ENCODE results near the gene EXOC1. TPM values are rescaled to one million over a fixed set of nuclear protein-coding genes. Genes with fewer than 3 reads are reported as not detected.

Gene EXOC1
- total and polyA plus RNA-seq, 2 of the 4 experiments (the other 2 are of a cell fraction) = 19.9 to 49.5 TPM

DNA sequence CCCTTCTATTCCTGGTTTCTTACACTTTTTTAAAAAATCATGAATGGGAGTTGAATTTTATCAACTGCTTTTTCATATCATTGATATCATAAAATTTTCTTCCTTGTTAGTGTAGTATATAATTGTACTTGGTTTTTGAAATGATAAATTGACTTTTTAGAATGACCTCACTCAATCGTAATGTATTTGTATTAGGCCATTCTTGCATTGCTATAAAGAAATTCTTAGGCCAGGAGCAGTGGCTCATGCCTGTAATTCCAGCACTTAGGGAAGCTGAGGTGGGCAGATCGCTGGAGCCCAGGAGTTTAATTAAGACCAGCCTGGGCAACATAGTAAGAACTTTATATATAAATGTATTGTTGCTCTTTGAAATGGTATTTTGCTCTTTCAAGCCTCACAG lies 6.3 kb downstream of the EXOC1 start:
- Histone ChIP-seq H3K79me1 (ENCODE audit: low read depth in 1 of 2, low read length in 2 of 2) (peaks cover 12 to 34% of the 10 kb centered on the region in 2 experiments), H4K8ac (ENCODE audit: low read depth in 2 of 2, low read length in 2 of 2) (no peak overlapping the region), H2BK20ac (ENCODE audit: low read depth, low read length) (no peak overlapping the region), H3K4me1 (ENCODE audit: control insufficient read depth, insufficient read depth, low read length) (no peaks in the 10 kb centered on the region), H3K4ac (ENCODE audit: low read depth, low read length) (no peak overlapping the region), H3K56ac (ENCODE audit: extremely low read depth, insufficient read depth, low read length) (no peak overlapping the region), H4K20me1 (ENCODE audit: insufficient read depth, low read length) (no peaks in the 10 kb centered on the region), H3K9me1 (ENCODE audit: insufficient read depth, low read length) (no peaks in the 10 kb centered on the region), H2AFZ (replicated peaks; ENCODE audit: low read length, poor library complexity) (no peak overlapping the region), H3K14ac (replicated peaks; ENCODE audit: low read depth, low read length) (no peak overlapping the region), H2BK15ac (ENCODE audit: low read depth, low read length) (no peak overlapping the region), H4K5ac (ENCODE audit: low read depth, low read length) (no peak overlapping the region), H3K4me3 (ENCODE audit: insufficient read depth, low read depth, low read length) (no peak overlapping the region), H2BK5ac (ENCODE audit: low read depth, low read length, poor library complexity, severe bottlenecking) (no peak overlapping the region), H3K27me3 (ENCODE audit: control insufficient read depth, insufficient read depth, low read length) (no peaks in the 10 kb centered on the region), H3K27ac (ENCODE audit: insufficient read depth, low read length) (no peak overlapping the region), H3K4me2 (ENCODE audit: low read depth, low read length) (no peak overlapping the region), H4K91ac (ENCODE audit: insufficient read depth, low read depth, low read length) (no peak overlapping the region), H3K36me3 (ENCODE audit: control insufficient read depth, insufficient read depth, low read length) (peaks cover 11% of the 10 kb centered on the region), H3K23ac (ENCODE audit: low read depth, low read length) (no peak overlapping the region), H2BK120ac (ENCODE audit: low read depth, low read length) (no peak overlapping the region), H2AK5ac (ENCODE audit: low read depth, low read length) (no peak overlapping the region), H3K9me3 (ENCODE audit: control insufficient read depth, insufficient read depth, low read length) (no peaks in the 10 kb centered on the region), H3K9ac (ENCODE audit: low read depth, low read length) (no peak overlapping the region), H3K18ac (ENCODE audit: low read depth, low read length) (no peak overlapping the region), H2AK9ac (replicated peaks; ENCODE audit: low read depth, low read length, poor library complexity) (no peak overlapping the region)
- ATAC-seq (ENCODE audit: low read depth) = peak; percentile 62
- dilution Hi-C loops (cut with HindIII; ENCODE audit: low sequenced_read_pairs, unreplicated experiment) = no loop called here
- CTCF ChIA-PET = no interaction called here
- POLR2A ChIA-PET (ENCODE audit: unreplicated experiment) = no interaction called here
- in situ Hi-C loops (cut with MboI; ENCODE audit: low sequenced_read_pairs) = loop anchor here (10.0 to 25.0 kb wide), 2 partner anchors 447 to 515 kb away; partner anchors contain the start of gene SRD5A3
- no CpG with 5 or more reads among the region's 2 CpGs for WGBS, 2 experiments (ENCODE audit: extremely low coverage in 2 of 2, insufficient read length in 1 of 2)
- BruUV-seq (replicated peaks) = no TSS peak
- TF ChIP-seq CHD1 (IDR thresholded peaks at IDR 0.05; ENCODE audit: low read depth, low read length) (no peak), POLR2A (IDR thresholded peaks at IDR 0.05; ENCODE audit: low read depth, low read length) (no peak), CEBPB (IDR thresholded peaks at IDR 0.05; ENCODE audit: low read depth, low read length) (0 out of 2 replicates have a peak, but pooled peaks have one; percentile 7)
- intact Hi-C loops (cut with micrococcal nuclease) = no loop called here
- peak; percentile 22 for DNase-seq
